ENCODE results near the gene MEGF11.

- TF ChIP-seq, protein P1, sequence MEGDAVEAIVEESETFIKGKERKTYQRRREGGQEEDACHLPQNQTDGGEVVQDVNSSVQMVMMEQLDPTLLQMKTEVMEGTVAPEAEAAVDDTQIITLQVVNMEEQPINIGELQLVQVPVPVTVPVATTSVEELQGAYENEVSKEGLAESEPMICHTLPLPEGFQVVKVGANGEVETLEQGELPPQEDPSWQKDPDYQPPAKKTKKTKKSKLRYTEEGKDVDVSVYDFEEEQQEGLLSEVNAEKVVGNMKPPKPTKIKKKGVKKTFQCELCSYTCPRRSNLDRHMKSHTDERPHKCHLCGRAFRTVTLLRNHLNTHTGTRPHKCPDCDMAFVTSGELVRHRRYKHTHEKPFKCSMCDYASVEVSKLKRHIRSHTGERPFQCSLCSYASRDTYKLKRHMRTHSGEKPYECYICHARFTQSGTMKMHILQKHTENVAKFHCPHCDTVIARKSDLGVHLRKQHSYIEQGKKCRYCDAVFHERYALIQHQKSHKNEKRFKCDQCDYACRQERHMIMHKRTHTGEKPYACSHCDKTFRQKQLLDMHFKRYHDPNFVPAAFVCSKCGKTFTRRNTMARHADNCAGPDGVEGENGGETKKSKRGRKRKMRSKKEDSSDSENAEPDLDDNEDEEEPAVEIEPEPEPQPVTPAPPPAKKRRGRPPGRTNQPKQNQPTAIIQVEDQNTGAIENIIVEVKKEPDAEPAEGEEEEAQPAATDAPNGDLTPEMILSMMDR (IDR thresholded peaks at IDR 0.05) = no peak
- TF ChIP-seq POLR2A (IDR thresholded peaks at IDR 0.05) = no peak
Observed at GRCh38 chr15:66210684-66211083, 42.9 kb downstream of the MEGF11 start.
